ENCODE results near the gene SCN3A.

SCN3A gene

DNA sequence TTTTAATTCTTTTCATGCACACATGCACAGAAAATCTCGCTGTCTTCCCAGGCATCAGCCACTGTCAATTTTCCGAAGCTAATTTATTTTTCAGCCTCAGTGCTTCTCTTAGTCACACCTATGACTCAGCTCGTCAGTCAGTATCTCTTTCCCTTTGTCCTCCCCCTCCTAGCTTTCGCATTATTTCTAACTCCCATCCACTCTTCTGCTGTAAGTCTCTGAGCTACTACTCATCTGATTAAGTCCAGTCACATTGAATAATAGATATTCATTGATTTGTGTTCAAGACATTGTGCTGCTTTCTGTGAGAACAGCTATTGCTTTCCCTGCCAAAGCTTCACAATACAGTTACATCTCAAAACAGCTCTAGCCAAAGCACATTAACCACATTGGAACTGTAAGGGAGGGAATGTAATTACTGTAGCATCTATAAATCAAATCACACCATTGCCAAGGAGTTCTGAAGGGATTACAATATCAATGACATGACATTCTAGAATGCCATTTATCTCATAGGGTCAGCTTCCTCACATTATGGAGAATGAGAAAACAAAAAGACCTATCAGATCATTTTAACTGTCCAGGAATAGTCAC, 89.4 kb downstream of the SCN3A start:
- H3K4me3 ChIP-seq (ENCODE audit: low read depth in 1 of 2, low read length in 2 of 2): no peak overlapping the region
- H3K9ac ChIP-seq (ENCODE audit: low read depth in 1 of 2, low read length in 2 of 2): no peak overlapping the region
- no peaks in the 10 kb centered on the region for H3K9me3 ChIP-seq (ENCODE audit: control insufficient read depth in 1 of 2, low read length in 2 of 2)
- no peaks in the 10 kb centered on the region for H3K27me3 ChIP-seq (ENCODE audit: control insufficient read depth in 1 of 2, insufficient read depth in 2 of 2, low read length in 2 of 2)
- H3K27ac ChIP-seq (ENCODE audit: low read depth, low read length): no peak overlapping the region
- H3K36me3 ChIP-seq (ENCODE audit: control insufficient read depth in 1 of 2, insufficient read depth in 2 of 2, low read length in 2 of 2): no peaks in the 10 kb centered on the region
- H3K4me1 ChIP-seq (ENCODE audit: control insufficient read depth in 1 of 2, insufficient read depth in 2 of 2, low read length in 2 of 2): no peaks in the 10 kb centered on the region

DNA sequence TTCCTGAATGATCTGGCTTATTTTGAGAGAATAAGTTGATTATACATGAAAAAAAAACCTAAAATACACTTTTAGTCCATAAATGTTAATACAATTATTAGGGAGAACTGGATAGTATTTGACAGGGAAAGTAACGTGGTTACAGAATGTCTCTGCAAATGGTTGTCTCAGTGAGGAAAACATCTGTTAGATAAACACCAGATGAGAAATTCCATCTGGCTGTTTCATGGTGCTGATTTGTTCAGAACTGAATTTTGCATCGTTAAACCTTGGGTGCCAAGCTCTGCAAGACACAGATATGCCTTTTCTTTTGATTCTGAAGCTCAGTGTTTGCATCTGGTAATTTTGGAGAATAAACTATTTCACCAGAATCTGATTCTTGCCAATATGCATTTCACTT, 90.4 kb downstream of the SCN3A start:
- no peaks in the 10 kb centered on the region for H3K4me1 ChIP-seq (ENCODE audit: control insufficient read depth in 1 of 2, insufficient read depth in 2 of 2, low read length in 2 of 2)
- no peak overlapping the region for H3K4me3 ChIP-seq (ENCODE audit: low read depth in 1 of 2, low read length in 2 of 2)
- no peak overlapping the region for H3K27ac ChIP-seq (ENCODE audit: low read depth, low read length)
- H3K9ac ChIP-seq (ENCODE audit: low read depth in 1 of 2, low read length in 2 of 2): no peak overlapping the region
- no peaks in the 10 kb centered on the region for H3K36me3 ChIP-seq (ENCODE audit: control insufficient read depth in 1 of 2, insufficient read depth in 2 of 2, low read length in 2 of 2)
- H3K27me3 ChIP-seq (ENCODE audit: control insufficient read depth in 1 of 2, insufficient read depth in 2 of 2, low read length in 2 of 2): no peaks in the 10 kb centered on the region
- no peaks in the 10 kb centered on the region for H3K9me3 ChIP-seq (ENCODE audit: control insufficient read depth in 1 of 2, low read length in 2 of 2)

DNA sequence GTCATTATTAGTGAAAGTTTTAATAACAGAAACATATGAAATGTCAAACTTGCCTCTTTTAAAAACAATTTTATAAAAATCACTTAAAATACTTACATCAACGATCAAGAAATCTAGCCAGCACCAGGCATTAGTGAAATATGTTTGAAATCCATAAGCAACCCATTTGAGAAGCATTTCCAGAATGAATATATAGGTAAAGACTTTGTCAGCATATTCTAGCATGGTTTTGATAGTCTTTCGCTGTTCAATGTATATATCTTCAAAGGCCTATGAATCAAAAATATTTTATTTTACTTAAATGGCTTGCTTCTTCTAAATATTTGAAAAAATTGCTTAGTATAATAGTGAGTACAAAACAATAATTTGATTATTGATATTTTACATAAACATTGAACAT, 91.1 kb downstream of the SCN3A start:
- Histone ChIP-seq H3K4me3 (ENCODE audit: low read depth in 1 of 2, low read length in 2 of 2) (no peak overlapping the region), H3K4me1 (ENCODE audit: control insufficient read depth in 1 of 2, insufficient read depth in 2 of 2, low read length in 2 of 2) (no peaks in the 10 kb centered on the region), H3K9ac (ENCODE audit: low read depth in 1 of 2, low read length in 2 of 2) (no peak overlapping the region), H3K27me3 (ENCODE audit: control insufficient read depth in 1 of 2, insufficient read depth in 2 of 2, low read length in 2 of 2) (no peaks in the 10 kb centered on the region), H3K36me3 (ENCODE audit: control insufficient read depth in 1 of 2, insufficient read depth in 2 of 2, low read length in 2 of 2) (no peaks in the 10 kb centered on the region), H3K27ac (ENCODE audit: low read depth, low read length) (no peak overlapping the region), H3K9me3 (ENCODE audit: control insufficient read depth in 1 of 2, low read length in 2 of 2) (no peaks in the 10 kb centered on the region)

DNA sequence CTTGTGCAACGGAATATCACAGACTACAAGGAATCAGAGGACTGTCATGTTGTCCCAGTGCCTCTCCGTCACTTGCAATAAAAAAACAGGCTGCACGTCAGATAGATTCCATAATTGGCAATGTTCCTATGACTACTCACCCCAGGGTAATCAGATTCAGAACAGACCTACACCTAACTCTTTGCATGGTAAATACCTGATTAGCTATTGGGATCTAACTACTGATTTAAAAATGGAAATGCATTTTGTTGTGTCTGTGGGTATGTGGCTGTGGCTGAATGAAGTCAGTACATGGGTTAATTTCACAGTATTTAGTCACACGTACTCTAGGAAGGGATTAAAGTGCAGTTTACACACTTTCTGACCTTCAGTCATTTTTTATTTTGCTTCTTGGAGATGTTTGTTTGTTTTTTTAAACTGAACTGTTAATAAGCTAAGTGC, 91.7 kb downstream of the SCN3A start:
- Histone ChIP-seq H3K36me3 (ENCODE audit: control insufficient read depth in 1 of 2, insufficient read depth in 2 of 2, low read length in 2 of 2) (no peaks in the 10 kb centered on the region), H3K27ac (ENCODE audit: low read depth, low read length) (no peak overlapping the region), H3K4me3 (ENCODE audit: low read depth in 1 of 2, low read length in 2 of 2) (no peak overlapping the region), H3K4me1 (ENCODE audit: control insufficient read depth in 1 of 2, insufficient read depth in 2 of 2, low read length in 2 of 2) (no peaks in the 10 kb centered on the region), H3K9ac (ENCODE audit: low read depth in 1 of 2, low read length in 2 of 2) (no peak overlapping the region), H3K9me3 (ENCODE audit: control insufficient read depth in 1 of 2, low read length in 2 of 2) (no peaks in the 10 kb centered on the region), H3K27me3 (ENCODE audit: control insufficient read depth in 1 of 2, insufficient read depth in 2 of 2, low read length in 2 of 2) (no peaks in the 10 kb centered on the region)

DNA sequence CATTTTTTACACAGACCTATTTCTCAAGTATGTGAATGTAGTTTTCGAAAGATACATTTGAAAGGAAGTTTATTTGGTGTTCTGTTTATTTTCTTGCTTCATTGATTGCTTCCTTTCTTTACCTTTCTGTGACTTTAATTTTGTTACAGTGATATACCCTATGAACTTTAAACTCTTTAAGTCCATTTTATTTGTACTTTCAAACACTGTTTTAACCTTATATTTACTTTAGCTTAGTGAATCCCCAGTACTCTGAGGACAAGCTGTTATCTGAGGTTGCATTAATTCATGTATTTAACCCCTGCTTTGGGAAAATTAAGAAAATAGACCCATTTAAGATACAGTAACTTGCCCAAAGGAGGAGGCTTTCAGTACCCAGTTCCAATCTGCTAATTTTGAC, 93.5 kb downstream of the SCN3A start:
- H3K36me3 ChIP-seq (ENCODE audit: control insufficient read depth in 1 of 2, insufficient read depth in 2 of 2, low read length in 2 of 2): no peaks in the 10 kb centered on the region
- H3K27ac ChIP-seq (ENCODE audit: low read depth, low read length): no peak overlapping the region
- H3K9ac ChIP-seq (ENCODE audit: low read depth in 1 of 2, low read length in 2 of 2): no peak overlapping the region
- no peaks in the 10 kb centered on the region for H3K9me3 ChIP-seq (ENCODE audit: control insufficient read depth in 1 of 2, low read length in 2 of 2)
- H3K27me3 ChIP-seq (ENCODE audit: control insufficient read depth in 1 of 2, insufficient read depth in 2 of 2, low read length in 2 of 2): no peaks in the 10 kb centered on the region
- H3K4me1 ChIP-seq (ENCODE audit: control insufficient read depth in 1 of 2, insufficient read depth in 2 of 2, low read length in 2 of 2): no peaks in the 10 kb centered on the region
- no peak overlapping the region for H3K4me3 ChIP-seq (ENCODE audit: low read depth in 1 of 2, low read length in 2 of 2)

DNA sequence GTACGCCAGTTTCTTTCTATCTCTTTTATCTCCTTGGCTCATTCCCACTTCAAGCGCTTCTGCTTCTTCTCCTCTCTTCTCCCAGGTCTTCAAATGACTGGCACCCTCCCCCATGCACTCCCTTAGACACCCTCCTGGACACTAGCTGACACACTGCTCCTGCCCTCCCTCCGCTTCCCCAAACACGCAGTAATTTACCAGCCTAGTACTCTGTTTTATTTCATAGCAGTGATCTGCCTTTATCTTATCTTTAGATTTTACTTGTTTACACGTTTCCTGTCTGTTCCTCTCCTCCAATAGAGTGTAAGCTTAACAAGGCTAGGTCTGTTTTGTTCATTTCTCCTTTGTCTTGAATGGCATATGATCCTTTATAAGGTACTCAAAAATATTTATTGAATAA, 93.9 kb downstream of the SCN3A start:
- Histone ChIP-seq H3K27ac (ENCODE audit: low read depth, low read length) (no peak overlapping the region), H3K4me1 (ENCODE audit: control insufficient read depth in 1 of 2, insufficient read depth in 2 of 2, low read length in 2 of 2) (no peaks in the 10 kb centered on the region), H3K27me3 (ENCODE audit: control insufficient read depth in 1 of 2, insufficient read depth in 2 of 2, low read length in 2 of 2) (no peaks in the 10 kb centered on the region), H3K9ac (ENCODE audit: low read depth in 1 of 2, low read length in 2 of 2) (no peak overlapping the region), H3K4me3 (ENCODE audit: low read depth in 1 of 2, low read length in 2 of 2) (no peak overlapping the region), H3K36me3 (ENCODE audit: control insufficient read depth in 1 of 2, insufficient read depth in 2 of 2, low read length in 2 of 2) (no peaks in the 10 kb centered on the region), H3K9me3 (ENCODE audit: control insufficient read depth in 1 of 2, low read length in 2 of 2) (no peaks in the 10 kb centered on the region)

DNA sequence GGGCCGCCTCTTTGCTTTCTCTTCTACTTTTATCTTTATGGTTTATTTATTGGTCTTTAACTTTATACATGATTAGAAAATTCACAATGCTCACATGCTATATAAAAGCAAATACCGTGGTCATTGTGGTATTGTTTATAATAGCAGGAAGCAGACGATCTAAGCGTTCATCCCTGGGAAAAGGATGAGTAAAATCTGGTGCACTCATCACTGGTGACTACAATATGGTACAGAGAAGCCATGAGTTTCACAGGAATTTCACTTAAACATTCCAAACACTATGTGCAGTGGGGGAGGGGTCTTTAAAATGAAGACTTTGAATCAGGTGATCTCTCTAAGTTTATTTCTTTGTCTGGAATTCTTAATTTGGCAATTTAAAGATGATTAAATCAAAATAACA, 97.9 kb downstream of the SCN3A start:
- Histone ChIP-seq H3K36me3 (ENCODE audit: control insufficient read depth in 1 of 2, insufficient read depth in 2 of 2, low read length in 2 of 2) (no peaks in the 10 kb centered on the region), H3K4me3 (ENCODE audit: low read depth in 1 of 2, low read length in 2 of 2) (no peak overlapping the region), H3K4me1 (ENCODE audit: control insufficient read depth in 1 of 2, insufficient read depth in 2 of 2, low read length in 2 of 2) (no peaks in the 10 kb centered on the region), H3K9ac (ENCODE audit: low read depth in 1 of 2, low read length in 2 of 2) (no peak overlapping the region), H3K9me3 (ENCODE audit: control insufficient read depth in 1 of 2, low read length in 2 of 2) (no peaks in the 10 kb centered on the region), H3K27me3 (ENCODE audit: control insufficient read depth in 1 of 2, insufficient read depth in 2 of 2, low read length in 2 of 2) (no peaks in the 10 kb centered on the region), H3K27ac (ENCODE audit: low read depth, low read length) (no peak overlapping the region)

DNA sequence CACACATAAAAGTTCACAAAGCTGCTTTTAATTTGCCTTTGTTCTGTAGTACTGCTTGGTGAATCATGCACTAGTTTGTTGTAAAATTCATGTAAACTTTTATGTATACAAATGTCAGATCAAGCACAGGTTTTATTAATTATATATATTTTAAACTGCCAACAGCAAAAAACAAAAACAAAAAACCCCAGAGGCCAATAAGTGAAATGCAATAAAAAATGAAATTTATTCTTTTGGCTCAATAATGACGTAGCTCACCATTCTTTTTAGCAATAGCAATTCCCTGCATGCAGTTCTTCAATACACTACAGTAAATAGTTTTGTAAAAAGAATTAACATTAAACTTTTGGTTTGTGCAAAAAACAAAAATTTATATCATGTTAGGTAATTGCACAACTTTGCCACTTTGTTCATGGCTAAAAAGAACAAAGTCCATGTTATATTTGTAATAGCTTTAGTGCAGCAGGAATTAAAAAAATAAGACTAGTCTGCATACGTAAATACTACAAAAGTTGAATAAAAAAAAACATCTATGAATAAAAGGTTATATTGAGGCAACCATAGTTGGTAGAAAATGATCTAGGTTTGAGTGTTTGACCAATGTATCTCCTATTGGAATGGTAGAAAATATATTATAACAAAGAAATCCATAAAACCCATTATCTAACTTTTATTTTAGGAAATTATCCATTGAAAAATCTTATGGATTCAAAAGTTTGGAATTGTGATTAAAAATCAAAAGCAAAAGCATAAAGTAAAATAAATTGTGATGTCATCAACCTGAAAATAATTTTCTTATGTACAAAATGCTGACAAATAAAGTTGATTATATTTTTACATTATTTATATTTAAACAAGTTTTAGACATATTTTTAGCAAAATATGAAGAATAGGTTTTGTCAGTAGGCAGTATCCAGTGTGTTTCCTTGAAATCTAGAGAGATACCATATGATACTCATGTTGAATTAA, 115.6 kb downstream of the SCN3A start:
- Histone ChIP-seq H3K9ac (ENCODE audit: low read depth in 1 of 2, low read length in 2 of 2) (no peak overlapping the region), H3K27me3 (ENCODE audit: control insufficient read depth in 1 of 2, insufficient read depth in 2 of 2, low read length in 2 of 2) (no peaks in the 10 kb centered on the region), H3K36me3 (ENCODE audit: control insufficient read depth in 1 of 2, insufficient read depth in 2 of 2, low read length in 2 of 2) (no peaks in the 10 kb centered on the region), H3K4me1 (ENCODE audit: control insufficient read depth in 1 of 2, insufficient read depth in 2 of 2, low read length in 2 of 2) (no peaks in the 10 kb centered on the region), H3K4me3 (ENCODE audit: low read depth in 1 of 2, low read length in 2 of 2) (no peak overlapping the region), H3K9me3 (ENCODE audit: control insufficient read depth in 1 of 2, low read length in 2 of 2) (no peaks in the 10 kb centered on the region), H3K27ac (ENCODE audit: low read depth, low read length) (no peak overlapping the region)

DNA sequence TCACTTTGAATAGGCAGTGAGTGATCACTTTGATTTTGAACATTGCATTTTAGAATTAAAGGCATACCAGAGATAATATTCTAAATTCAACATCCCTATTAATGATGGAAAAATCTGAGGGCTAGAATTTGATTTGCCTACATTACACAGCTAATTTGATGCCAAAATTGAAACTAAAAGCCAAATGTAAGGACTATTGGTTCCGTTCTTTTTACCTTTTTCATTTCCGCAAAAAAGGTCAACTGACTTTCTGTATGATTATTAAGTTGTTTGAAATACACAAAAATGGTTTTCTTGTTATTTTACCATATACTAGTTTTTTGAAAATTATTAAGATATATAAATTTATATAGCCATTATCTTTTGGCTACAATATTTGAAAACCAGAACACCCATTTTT, 117.5 kb downstream of the SCN3A start:
- Histone ChIP-seq H3K4me1 (ENCODE audit: control insufficient read depth in 1 of 2, insufficient read depth in 2 of 2, low read length in 2 of 2) (no peaks in the 10 kb centered on the region), H3K36me3 (ENCODE audit: control insufficient read depth in 1 of 2, insufficient read depth in 2 of 2, low read length in 2 of 2) (no peaks in the 10 kb centered on the region), H3K4me3 (ENCODE audit: low read depth in 1 of 2, low read length in 2 of 2) (no peak overlapping the region)

DNA sequence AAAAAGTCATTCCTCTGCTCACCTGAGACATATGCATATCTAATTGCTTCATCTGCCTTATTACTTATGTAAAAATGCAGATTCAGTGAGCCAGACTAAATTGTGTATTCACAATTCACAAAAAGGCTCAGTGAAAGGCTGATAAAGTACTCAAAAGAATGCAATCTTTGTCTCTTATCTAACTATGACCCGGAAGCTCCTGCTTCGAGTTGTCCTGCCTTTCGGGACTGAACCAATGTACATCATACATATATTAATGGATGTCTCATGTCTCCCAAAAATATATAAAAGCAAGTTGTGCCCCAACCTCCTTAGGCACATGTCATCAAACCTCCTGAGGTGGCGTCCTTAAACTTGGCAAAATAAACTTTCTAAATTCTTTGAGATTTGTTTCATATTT, 120.5 kb downstream of the SCN3A start:
- no peaks in the 10 kb centered on the region for H3K36me3 ChIP-seq (ENCODE audit: control insufficient read depth in 1 of 2, insufficient read depth in 2 of 2, low read length in 2 of 2)
- H3K4me3 ChIP-seq (ENCODE audit: low read depth in 1 of 2, low read length in 2 of 2): no peak overlapping the region
- H3K27me3 ChIP-seq (ENCODE audit: control insufficient read depth in 1 of 2, insufficient read depth in 2 of 2, low read length in 2 of 2): no peaks in the 10 kb centered on the region
- H3K9me3 ChIP-seq (ENCODE audit: control insufficient read depth in 1 of 2, low read length in 2 of 2): no peaks in the 10 kb centered on the region
- H3K27ac ChIP-seq (ENCODE audit: low read depth, low read length): no peak overlapping the region
- H3K9ac ChIP-seq (ENCODE audit: low read depth in 1 of 2, low read length in 2 of 2): no peak overlapping the region
- H3K4me1 ChIP-seq (ENCODE audit: control insufficient read depth in 1 of 2, insufficient read depth in 2 of 2, low read length in 2 of 2): no peaks in the 10 kb centered on the region

More for the DNA sequence above, 117.5 kb downstream of the SCN3A start:
- H3K9me3 ChIP-seq (ENCODE audit: control insufficient read depth in 1 of 2, low read length in 2 of 2): no peaks in the 10 kb centered on the region
- H3K27ac ChIP-seq (ENCODE audit: low read depth, low read length): no peak overlapping the region
- H3K27me3 ChIP-seq (ENCODE audit: control insufficient read depth in 1 of 2, insufficient read depth in 2 of 2, low read length in 2 of 2): no peaks in the 10 kb centered on the region
- H3K9ac ChIP-seq (ENCODE audit: low read depth in 1 of 2, low read length in 2 of 2): no peak overlapping the region
